PFSK-1 (cell line): ENCODE measurements around the gene DDI2.

Source experiments
- FOXP2 ChIP-seq: optimal IDR thresholded peaks from 2 replicates; pipeline ENCODE3; 2011; ENCODE audit warnings: borderline replicate concordance, control low read depth, inconsistent platforms; ENCODE audit not compliant: insufficient read depth; ENCODE audit errors: extremely low read length, extremely low read depth
- POLR2AphosphoS5 ChIP-seq: IDR thresholded peaks from 2 replicates; pipeline ENCODE4 v1.6.1; 2012; ENCODE audit warnings: low read depth, mild to moderate bottlenecking, control low read depth, low read length, moderate library complexity
- SIN3A ChIP-seq: IDR thresholded peaks from 2 replicates; pipeline ENCODE4 v1.6.1; 2012; ENCODE audit warnings: mild to moderate bottlenecking, low read length, moderate library complexity, borderline replicate concordance; ENCODE audit not compliant: insufficient read depth
- TAF1 ChIP-seq: IDR thresholded peaks from 2 replicates; pipeline ENCODE4 v1.6.1; 2012; ENCODE audit warnings: low read length, control low read depth, borderline replicate concordance; ENCODE audit not compliant: insufficient read depth
- TF ChIP-seq, protein P1 (sequence below), 2 experiments: IDR thresholded peaks; 2 replicates each; pipeline versions ENCODE4 v1.6.1 to v1.8.0; 2011 to 2012; ENCODE audit warnings: low read depth in 2 of 2, low read length in 2 of 2, control low read depth in 1 of 2, inconsistent platforms in 1 of 2, mild to moderate bottlenecking in 1 of 2, moderate library complexity in 1 of 2; ENCODE audit not compliant: insufficient read depth in 1 of 2

Gene DDI2

DNA sequence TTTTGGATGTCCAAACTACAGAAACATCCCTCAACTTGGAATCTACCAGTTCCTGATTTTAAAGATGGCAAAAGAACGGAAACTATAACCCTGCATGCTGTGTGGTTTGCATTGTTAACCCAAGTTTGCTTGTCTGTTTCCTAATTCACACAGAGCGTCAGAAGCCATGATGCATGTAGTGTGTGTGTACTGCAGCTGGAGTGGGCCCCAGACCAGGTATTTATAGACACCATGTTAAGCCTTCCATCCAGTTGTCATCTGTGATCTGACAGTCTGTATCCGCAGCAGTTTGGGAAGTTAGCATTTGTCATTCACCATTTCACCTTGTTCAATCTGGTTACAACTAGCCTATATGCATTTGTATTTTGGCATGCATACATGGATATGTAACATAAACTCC lies 39.2 kb downstream of the DDI2 start:
- TF ChIP-seq SIN3A, result no peak
- TF ChIP-seq, protein P1, sequence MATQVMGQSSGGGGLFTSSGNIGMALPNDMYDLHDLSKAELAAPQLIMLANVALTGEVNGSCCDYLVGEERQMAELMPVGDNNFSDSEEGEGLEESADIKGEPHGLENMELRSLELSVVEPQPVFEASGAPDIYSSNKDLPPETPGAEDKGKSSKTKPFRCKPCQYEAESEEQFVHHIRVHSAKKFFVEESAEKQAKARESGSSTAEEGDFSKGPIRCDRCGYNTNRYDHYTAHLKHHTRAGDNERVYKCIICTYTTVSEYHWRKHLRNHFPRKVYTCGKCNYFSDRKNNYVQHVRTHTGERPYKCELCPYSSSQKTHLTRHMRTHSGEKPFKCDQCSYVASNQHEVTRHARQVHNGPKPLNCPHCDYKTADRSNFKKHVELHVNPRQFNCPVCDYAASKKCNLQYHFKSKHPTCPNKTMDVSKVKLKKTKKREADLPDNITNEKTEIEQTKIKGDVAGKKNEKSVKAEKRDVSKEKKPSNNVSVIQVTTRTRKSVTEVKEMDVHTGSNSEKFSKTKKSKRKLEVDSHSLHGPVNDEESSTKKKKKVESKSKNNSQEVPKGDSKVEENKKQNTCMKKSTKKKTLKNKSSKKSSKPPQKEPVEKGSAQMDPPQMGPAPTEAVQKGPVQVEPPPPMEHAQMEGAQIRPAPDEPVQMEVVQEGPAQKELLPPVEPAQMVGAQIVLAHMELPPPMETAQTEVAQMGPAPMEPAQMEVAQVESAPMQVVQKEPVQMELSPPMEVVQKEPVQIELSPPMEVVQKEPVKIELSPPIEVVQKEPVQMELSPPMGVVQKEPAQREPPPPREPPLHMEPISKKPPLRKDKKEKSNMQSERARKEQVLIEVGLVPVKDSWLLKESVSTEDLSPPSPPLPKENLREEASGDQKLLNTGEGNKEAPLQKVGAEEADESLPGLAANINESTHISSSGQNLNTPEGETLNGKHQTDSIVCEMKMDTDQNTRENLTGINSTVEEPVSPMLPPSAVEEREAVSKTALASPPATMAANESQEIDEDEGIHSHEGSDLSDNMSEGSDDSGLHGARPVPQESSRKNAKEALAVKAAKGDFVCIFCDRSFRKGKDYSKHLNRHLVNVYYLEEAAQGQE (IDR thresholded peaks at IDR 0.05; ENCODE audit: insufficient read depth in 1 of 2, low read depth in 2 of 2, low read length in 2 of 2), result no peak
- TF ChIP-seq TAF1, result no peak
- no peak for TF ChIP-seq FOXP2
- no peak for TF ChIP-seq POLR2AphosphoS5

- TF ChIP-seq TAF1 (no peak), SIN3A (no peak), FOXP2 (no peak), POLR2AphosphoS5 (no peak)
- TF ChIP-seq, protein P1 (IDR thresholded peaks at IDR 0.05; ENCODE audit: insufficient read depth in 1 of 2, low read depth in 2 of 2, low read length in 2 of 2), result no peak
Observed at GRCh38 chr1:15657021-15657420, 39.8 kb downstream of the DDI2 start.

- TF ChIP-seq POLR2AphosphoS5, result no peak
- TF ChIP-seq TAF1, result no peak
- no peak for TF ChIP-seq FOXP2
- no peak for TF ChIP-seq SIN3A
- TF ChIP-seq, protein P1 (IDR thresholded peaks at IDR 0.05; ENCODE audit: insufficient read depth in 1 of 2, low read depth in 2 of 2, low read length in 2 of 2), result no peak
Observed at GRCh38 chr1:15660151-15660550, 42.9 kb downstream of the DDI2 start.

GRCh38 chr1:15662477-15662876 lies 45.2 kb downstream of the DDI2 start:
- no peak for TF ChIP-seq TAF1
- TF ChIP-seq FOXP2, result no peak
- TF ChIP-seq SIN3A, result no peak
- TF ChIP-seq, protein P1 (IDR thresholded peaks at IDR 0.05; ENCODE audit: insufficient read depth in 1 of 2, low read depth in 2 of 2, low read length in 2 of 2), result no peak
- TF ChIP-seq POLR2AphosphoS5, result no peak

- TF ChIP-seq SIN3A, result no peak
- TF ChIP-seq, protein P1 (IDR thresholded peaks at IDR 0.05; ENCODE audit: insufficient read depth in 1 of 2, low read depth in 2 of 2, low read length in 2 of 2), result no peak
- TF ChIP-seq POLR2AphosphoS5, result no peak
- no peak for TF ChIP-seq TAF1
- TF ChIP-seq FOXP2, result no peak
Observed at GRCh38 chr1:15663925-15664324, 46.7 kb downstream of the DDI2 start.
